HG03520 (cell line): ENCODE measurements around the gene USP4.
"Not testable (repeated sequence)": the region's sequence is repeated elsewhere in the genome, so short reads cannot be mapped to it uniquely, and the experiment has no call there.

Experiments
- ATAC-seq: cut with Tn5 transposase; IDR thresholded peaks from one replicate; pipeline ENCODE4 v1.9.1; 2021; ENCODE audit warnings: mild to moderate bottlenecking, moderate library complexity; ENCODE audit not compliant: unreplicated experiment

USP4 gene

GRCh38 chr3:49352890-49353421, 13.1 kb upstream of the USP4 start:
- no peak for ATAC-seq

- no peak for ATAC-seq
Measured at GRCh38 chr3:49352281-49352680, 12.4 kb upstream of the USP4 start.

GRCh38 chr3:49351521-49352011, 11.7 kb upstream of the USP4 start:
- no peak for ATAC-seq

GRCh38 chr3:49349348-49350114, 9.7 kb upstream of the USP4 start:
- no peak for ATAC-seq

- ATAC-seq, result not testable (repeated sequence)
Measured at GRCh38 chr3:49348361-49348760, 8.5 kb upstream of the USP4 start.

- ATAC-seq, result no peak
Measured at GRCh38 chr3:49346797-49347251, 7.0 kb upstream of the USP4 start.

- no peak for ATAC-seq
Measured at GRCh38 chr3:49343163-49343562, 3.3 kb upstream of the USP4 start.

GRCh38 chr3:49341996-49342395, 2.1 kb upstream of the USP4 start:
- no peak for ATAC-seq

- ATAC-seq, result no peak
Measured at GRCh38 chr3:49339581-49339940, 292 bp downstream of the USP4 start.

GRCh38 chr3:49333916-49334633, 5.8 kb downstream of the USP4 start:
- ATAC-seq, result no peak

GRCh38 chr3:49333091-49333490, 6.8 kb downstream of the USP4 start:
- ATAC-seq, result no peak

GRCh38 chr3:49329186-49329585, 10.7 kb downstream of the USP4 start:
- ATAC-seq, result no peak

GRCh38 chr3:49328350-49328749, 11.5 kb downstream of the USP4 start:
- ATAC-seq, result not testable (repeated sequence)

- no peak for ATAC-seq
Measured at GRCh38 chr3:49327485-49327884, 12.4 kb downstream of the USP4 start.

GRCh38 chr3:49324768-49325167, 15.1 kb downstream of the USP4 start:
- ATAC-seq, result no peak

GRCh38 chr3:49316696-49317457, 23.0 kb downstream of the USP4 start:
- ATAC-seq, result no peak

- no peak for ATAC-seq
Measured at GRCh38 chr3:49313896-49314688, 25.8 kb downstream of the USP4 start.

- ATAC-seq, result no peak
Measured at GRCh38 chr3:49311283-49311682, 28.6 kb downstream of the USP4 start.

GRCh38 chr3:49310677-49311076, 29.2 kb downstream of the USP4 start:
- ATAC-seq, result no peak

GRCh38 chr3:49305608-49306007, 34.2 kb downstream of the USP4 start:
- ATAC-seq, result no peak
